Measurements from ENCODE around the gene CTU1.

The CTU1 gene

DNA sequence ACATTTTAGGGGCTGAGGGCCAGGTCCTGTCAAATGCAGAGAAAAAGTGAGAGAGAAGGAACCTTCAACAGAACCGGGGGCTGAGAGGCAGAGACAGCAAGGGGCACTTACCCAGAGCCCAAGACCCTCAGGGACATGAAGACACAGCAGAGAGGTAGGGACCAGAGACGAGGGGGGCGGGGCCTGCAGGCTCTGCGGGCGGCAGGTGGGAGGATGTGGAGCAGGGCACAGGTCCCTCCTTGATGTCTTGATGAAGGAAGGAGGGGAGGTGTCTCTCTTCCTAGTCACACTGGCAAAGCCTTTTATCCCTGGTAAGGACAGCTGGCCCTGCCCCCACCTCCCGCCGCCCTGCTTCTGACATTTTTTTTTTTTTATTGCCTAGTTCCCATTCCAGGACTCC is 25.6 kb downstream of the CTU1 start, which contains the start of gene KLK14:
Gene KLK14 (minus strand): TSS at position 277 of the 400 bp plus-strand sequence. CDS start 273 bp downstream, at position 4.
- no peak for DNase-seq (ENCODE audit: low spot score)

DNA sequence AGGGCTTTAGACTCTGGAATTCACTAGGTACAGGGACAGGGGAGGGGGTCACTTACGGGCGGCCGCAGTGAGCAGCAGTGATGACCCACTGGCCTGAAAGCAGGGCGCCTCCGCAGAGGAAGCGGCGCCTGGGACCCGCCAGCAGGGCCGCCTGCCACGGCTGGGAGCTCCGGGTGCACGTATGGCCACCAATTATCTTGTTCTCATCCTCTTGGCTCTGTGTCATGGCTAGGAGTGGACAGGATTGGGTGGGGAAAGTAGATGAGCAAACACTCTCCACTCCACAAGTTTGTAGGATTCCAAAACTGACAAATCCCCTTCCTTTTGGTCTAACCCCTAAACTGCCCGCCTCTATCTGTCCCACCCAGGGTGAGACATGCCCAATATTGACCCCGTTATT is 26.7 kb downstream of the CTU1 start:
- DNase-seq (ENCODE audit: low spot score) = no peak

- DNase-seq (ENCODE audit: low spot score) = no peak
Observed at GRCh38 chr19:51079481-51080110, 28.6 kb downstream of the CTU1 start.

GRCh38 chr19:51078731-51079130 is 29.5 kb downstream of the CTU1 start:
- DNase-seq (ENCODE audit: low spot score) = no peak

DNA sequence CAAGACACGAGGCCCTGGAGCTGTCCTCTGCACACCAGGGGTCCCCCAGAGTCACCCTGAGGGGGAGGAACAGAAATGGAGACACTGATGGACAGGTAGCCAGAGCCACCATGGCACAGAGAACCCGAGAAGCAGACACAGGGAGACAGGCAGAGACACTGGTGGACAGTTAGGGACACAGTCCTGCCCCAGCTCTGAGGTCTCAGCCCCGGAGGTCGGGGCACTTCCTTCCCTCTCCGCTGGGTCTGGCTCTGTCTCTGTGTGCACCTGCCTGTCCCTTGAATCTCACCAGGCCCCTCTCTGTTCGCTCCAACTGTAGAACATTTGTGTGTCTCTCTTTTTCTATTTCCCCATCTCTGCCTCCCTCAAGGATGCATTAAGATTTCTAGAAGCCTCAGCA is 30.1 kb downstream of the CTU1 start:
- DNase-seq (ENCODE audit: low spot score) = no peak

DNA sequence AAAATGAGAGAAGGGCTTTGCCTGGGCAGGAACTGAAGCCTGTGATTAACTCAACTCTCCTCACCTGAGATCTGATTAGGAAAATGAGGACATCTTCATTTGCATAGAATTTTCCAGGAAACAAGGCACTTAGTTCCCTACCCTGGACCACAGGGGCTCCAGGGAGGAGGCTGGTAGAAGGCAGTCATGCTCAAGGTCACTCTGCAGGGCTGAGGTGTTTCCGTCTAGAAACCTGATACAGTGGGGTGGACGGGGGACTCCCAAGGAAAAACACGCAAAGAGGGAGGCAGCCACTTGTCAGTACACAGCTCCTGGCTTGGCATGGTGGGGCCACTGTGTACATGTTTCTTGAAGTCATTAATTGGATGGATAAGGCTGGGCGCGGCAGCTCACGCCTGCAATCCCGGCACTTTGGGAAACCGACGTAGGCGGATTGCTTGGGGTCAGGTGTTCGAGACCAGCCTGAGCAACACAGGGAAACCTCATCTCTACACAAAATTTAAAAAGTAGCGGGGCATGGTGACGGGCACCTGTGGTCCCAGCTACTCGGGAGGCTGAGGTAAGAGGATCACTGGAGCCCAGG is 31.5 kb downstream of the CTU1 start:
- DNase-seq (ENCODE audit: low spot score) = no peak

DNA sequence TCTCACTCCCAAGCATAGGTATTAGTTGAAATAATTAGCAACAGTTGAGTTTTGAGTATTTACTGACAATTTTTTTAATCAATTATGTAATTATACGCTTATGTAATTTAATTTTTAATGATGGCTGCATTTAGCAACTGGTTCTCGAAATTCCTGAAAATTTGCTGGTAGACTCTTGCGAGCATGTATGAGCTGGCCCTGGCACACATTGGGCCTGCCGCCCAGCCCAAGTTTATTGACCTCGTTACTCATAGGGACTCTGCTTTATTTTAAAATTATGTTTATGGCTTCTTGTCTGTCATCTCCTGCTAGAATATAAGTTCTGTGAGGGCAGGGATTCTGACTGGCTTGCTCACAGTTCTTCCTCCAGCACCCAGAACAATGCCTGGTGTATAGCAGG is 32.2 kb downstream of the CTU1 start:
- DNase-seq (ENCODE audit: low spot score) = no peak

GRCh38 chr19:51071095-51071405 is 37.2 kb downstream of the CTU1 start:
- no peak for DNase-seq (ENCODE audit: low spot score)

- DNase-seq (ENCODE audit: low spot score) = no peak
Observed at GRCh38 chr19:51070334-51071094, 37.7 kb downstream of the CTU1 start.

GRCh38 chr19:51066393-51067186 is 41.6 kb downstream of the CTU1 start:
- DNase-seq (ENCODE audit: low spot score) = no peak

GRCh38 chr19:51065221-51065960 is 42.8 kb downstream of the CTU1 start:
- no peak for DNase-seq (ENCODE audit: low spot score)

GRCh38 chr19:51064534-51065220 is 43.5 kb downstream of the CTU1 start, which contains the start of gene KLK13:
KLK13 (minus strand) TSS chr19:51065092; CDS start chr19:51065067, 25 bp downstream.
- no peak for DNase-seq (ENCODE audit: low spot score)

GRCh38 chr19:51063664-51064063 is 44.5 kb downstream of the CTU1 start:
- no peak for DNase-seq (ENCODE audit: low spot score)

DNA sequence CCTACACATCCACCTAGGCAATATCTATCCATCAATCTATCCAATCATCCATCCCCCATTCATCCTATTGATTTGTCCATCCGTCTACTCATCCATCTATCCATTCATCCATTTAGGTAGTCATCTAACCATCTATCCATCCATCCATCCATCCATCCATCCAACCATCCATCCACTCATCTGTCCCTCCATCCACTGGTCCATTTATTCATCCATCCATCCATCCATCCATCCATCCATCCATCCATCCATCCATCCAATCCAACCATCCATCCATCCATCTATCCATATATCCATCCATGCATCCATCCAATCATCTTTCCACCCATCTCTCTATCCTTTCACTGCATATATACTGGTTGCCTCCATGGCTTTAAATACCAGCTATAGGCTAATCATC is 47.2 kb downstream of the CTU1 start:
- DNase-seq (ENCODE audit: low spot score) = no peak

- no peak for DNase-seq (ENCODE audit: low spot score)
Observed at GRCh38 chr19:51060336-51060735, 47.9 kb downstream of the CTU1 start.

DNA sequence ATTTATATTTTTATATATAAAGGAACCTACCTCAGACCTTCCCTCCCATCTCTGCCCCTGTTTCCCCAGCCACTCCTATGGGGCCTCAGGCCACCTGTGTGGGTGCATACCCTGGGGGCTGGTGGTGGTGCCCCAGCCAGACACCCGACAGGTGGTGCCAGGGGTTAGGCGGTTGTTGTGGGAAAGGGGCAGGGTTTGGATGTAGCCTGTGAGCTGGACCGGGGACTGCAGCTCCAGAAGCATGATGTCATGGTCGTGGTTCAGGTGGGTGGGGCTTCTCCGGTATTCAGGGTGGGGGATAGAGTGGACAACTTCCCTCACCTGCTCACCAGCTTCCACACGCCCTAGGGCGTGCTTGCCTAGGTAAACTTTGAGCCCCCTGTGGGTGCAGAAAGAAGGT is 48.5 kb downstream of the CTU1 start:
- DNase-seq (ENCODE audit: low spot score) = no peak

DNA sequence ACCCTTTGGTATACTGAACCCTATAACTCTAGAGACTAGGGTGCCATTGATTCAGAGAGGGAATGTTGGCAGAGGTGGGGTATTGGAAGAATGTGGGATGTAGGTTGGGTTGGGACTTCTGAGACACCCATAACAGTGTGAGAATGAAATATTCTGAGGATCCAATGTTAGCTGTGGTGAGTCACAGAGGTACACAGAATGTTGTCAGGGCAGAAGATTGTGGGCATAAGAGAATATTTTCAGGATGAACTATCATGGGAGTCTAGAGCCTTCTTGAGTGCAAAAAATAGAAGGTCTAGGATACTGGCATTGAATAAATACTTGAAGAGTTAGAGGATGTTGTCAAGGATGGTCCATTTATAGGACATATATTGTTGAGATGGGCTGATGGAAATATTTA is 52.3 kb downstream of the CTU1 start:
- no peak for DNase-seq (ENCODE audit: low spot score)
